ENCODE measurements around the gene RBM20.
"Not testable (repeated sequence)": the region's sequence is repeated elsewhere in the genome, so short reads cannot be mapped to it uniquely, and the experiment has no call there.

DNA sequence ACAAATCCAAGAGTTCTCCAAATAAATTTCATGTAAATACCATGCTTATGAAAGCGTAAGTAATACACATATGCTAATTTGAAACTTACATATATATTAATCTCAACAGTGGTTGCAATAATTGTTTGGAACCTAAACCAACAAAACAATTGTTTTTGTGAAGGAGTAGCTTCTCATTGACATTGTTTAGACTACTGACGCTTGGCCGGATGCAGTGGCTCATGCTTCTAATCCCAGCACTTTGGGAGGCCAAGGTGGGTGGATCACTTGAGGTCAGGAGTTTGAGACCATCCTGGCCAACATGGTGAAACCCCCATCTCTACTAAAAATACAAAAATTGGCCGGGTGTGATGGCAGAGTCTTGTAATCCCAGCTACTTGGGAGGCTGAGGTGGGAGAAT is 61.5 kb downstream of the RBM20 start:
- TF ChIP-seq, protein P1, sequence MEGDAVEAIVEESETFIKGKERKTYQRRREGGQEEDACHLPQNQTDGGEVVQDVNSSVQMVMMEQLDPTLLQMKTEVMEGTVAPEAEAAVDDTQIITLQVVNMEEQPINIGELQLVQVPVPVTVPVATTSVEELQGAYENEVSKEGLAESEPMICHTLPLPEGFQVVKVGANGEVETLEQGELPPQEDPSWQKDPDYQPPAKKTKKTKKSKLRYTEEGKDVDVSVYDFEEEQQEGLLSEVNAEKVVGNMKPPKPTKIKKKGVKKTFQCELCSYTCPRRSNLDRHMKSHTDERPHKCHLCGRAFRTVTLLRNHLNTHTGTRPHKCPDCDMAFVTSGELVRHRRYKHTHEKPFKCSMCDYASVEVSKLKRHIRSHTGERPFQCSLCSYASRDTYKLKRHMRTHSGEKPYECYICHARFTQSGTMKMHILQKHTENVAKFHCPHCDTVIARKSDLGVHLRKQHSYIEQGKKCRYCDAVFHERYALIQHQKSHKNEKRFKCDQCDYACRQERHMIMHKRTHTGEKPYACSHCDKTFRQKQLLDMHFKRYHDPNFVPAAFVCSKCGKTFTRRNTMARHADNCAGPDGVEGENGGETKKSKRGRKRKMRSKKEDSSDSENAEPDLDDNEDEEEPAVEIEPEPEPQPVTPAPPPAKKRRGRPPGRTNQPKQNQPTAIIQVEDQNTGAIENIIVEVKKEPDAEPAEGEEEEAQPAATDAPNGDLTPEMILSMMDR (IDR thresholded peaks at IDR 0.05), result not testable (repeated sequence)
- TF ChIP-seq POLR2A (IDR thresholded peaks at IDR 0.05), result not testable (repeated sequence)

Measured in thyroid gland (tissue), 4 donors.